Pons (tissue), 1 donor: ENCODE results near the gene PHF21B.
"Not testable (repeated sequence)": the region's sequence is repeated elsewhere in the genome, so short reads cannot be mapped to it uniquely, and the experiment has no call there.

Source experiments
- DNase-seq: peaks from one replicate; pipeline ENCODE4 v3.0.0-alpha.2; 2016; ENCODE audit warnings: low spot score

PHF21B gene

GRCh38 chr22:44988671-44989070 lies 21.1 kb downstream of the PHF21B start:
- no peak for DNase-seq

- no peak for DNase-seq
Observed at GRCh38 chr22:44986926-44987325, 22.9 kb downstream of the PHF21B start.

DNA sequence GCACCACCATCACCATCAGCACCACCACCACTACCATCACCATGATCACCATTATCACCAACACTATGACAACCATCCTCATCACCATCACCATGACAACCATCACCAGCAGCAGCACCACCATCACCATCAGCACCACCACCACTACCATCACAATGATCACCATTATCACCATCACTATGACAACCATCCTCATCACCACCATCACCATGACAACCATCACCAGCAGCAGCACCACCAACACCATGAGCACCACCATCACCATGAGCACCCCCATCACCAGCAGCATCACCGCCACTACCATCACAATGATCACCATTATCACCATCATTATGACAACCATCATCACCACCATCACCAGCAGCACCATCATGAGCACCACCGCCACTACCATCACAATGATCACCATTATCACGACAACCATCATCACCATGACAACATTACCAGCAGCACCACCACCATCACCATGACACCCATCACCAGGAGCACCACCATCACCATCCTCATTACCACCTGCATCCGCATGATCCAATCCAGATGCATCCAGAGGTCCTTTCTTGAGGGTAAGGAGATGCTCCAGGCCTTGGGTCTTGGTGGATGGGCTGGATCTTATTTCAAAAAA lies 23.8 kb downstream of the PHF21B start:
- no peak for DNase-seq

- no peak for DNase-seq
Observed at GRCh38 chr22:44983878-44984482, 25.8 kb downstream of the PHF21B start.

DNA sequence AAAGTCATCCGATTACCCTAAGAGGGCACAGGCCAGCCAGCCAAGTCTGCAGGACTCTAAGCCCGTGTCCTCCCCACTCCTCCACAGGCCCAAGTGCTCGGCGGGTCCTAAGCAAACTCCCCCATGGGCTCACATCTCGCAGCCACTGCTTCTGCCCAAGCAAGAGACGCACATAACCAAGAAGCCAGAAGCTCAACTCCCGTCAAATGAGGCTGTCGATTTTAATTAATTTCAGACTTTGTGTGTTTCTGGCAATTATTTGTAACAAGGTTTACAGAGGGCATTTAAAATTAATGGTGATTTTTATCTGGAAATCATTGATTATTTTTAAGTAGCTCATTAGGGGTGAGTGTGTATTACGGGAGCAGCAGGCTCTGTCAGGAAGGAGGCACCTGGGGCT lies 27.4 kb downstream of the PHF21B start:
- DNase-seq: no peak

DNA sequence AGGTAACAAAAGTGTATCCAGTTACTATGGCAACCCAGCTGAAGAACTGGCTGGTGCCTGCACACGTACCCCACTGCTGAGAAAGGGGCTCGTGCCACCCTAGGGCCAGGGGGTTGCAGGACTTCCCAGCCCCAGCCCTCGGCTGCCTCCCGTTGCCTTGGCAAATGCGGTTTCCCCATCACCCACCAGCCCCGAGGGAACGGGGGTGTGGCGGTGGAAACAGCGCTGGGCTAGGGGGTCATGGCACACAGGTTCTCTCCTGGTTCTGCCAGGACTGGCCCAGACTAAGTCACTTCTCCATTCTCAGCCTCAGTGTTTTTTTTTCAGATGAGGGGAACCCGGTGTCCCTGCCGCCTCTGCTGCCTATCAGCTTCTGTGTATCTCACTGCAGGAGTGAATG lies 27.9 kb downstream of the PHF21B start:
- no peak for DNase-seq

DNA sequence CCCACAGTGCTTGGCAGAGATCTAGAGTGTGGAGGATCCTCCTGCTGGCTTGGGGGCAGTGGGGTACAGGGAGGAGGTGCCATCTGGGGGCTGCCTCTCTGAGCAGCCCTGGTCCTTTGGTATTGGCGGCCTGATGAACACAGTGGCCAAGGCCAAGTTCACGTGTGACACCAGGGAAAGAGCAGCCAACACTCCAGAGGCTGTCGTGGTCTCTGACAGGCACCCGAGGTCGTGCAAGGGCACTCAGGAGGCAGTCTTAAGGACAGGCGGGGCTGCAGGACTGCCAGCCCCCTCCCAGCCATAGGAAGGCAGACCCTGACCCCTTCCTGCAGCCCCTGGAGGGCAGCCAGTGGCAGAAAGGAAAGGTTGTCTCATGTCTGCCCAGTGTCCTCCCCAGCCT lies 30.7 kb downstream of the PHF21B start:
- DNase-seq: no peak

DNA sequence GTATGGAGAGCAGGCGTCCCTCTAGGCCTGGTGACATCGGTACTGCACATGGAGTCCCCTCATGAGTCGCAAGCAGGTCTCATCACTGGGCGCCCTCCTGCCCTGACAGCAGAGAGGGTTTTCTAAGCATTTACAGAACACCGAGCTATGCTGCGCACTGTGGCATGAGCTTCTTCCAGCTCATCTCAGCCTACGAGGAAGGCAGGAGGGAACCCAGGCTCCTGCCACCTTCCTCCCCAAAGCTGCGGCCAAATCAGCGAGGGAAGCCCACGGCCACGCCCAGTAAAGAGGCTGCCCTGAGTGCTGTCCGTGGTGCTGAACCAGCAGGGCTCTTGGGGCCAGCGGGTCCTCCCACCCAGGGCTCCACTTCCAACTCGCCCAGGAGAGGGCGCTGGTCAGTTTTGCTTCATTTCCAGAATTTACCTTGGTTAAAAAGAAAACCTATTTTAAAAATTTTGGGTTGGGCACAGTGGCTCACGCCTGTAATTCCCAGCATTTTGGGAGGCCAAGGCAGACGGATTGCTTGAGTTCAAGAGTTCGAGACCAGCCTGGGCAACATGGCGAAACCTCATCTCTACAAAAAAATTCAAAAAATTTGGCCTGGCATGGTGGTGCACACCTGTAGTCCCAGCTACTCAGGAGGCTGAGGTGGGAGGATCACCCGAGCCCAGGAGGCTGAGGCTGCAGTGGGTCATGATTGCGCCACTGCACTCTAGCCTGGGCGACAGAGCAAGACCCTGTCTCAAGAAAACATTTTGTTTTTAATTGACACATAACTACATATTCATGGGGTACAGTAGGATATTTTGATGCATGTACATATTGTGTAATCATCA lies 34.2 kb downstream of the PHF21B start:
- peak; percentile 54 for DNase-seq

DNA sequence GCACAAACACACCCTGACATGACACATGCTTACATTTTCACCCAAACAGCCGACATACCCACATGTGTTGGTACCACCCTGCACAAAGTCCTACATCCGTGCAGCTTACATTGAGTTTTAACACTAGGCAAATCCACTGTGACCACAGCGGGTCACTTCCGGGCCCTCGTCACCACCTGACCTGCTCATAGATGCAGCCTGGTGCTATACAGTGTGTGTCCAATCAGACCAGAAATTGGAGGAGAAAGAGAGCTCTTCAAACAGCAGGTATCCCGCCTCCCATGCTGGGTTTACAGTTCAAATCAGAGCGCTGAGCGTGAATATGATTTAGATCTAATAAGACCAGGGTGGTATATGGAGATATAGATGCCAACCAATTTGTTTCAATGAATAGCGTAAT lies 35.4 kb downstream of the PHF21B start:
- no peak for DNase-seq

- no peak for DNase-seq
Observed at GRCh38 chr22:44973829-44974228, 36.0 kb downstream of the PHF21B start.

- DNase-seq: peak; percentile 14
Observed at GRCh38 chr22:44972363-44973083, 37.3 kb downstream of the PHF21B start.

DNA sequence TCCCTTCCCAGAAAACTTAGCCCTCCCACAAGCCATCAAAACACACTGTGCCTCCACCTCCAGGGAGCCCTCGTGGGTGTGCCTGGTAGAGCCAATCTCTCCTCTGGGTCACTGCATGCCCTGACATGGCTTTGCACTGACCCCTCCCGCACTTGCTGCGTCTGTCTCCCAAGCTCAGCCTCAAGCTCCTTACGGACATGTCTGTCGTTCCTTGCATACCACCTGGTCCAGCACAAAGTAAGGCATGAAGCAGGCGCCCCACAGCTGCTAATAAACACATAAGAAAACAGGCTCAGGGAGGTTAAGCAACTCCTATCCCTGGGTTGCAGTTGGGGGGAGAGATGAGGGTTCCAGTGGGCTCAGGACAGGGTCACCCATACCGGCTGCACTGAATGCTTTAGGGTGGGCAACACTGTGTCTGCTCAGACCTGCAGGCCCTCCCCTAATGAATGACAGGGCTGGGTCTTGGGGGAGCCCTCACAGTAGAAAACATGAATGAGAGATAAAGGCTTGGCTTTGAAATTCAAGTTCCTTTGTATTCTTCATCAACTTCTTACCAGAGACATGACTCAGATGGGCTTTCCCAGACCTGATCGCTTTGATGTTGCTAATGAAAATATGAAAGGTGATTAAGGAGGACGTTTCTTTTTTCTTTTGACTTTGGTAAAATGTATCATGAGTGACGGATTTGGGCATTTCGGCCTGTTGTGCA lies 38.0 kb downstream of the PHF21B start:
- no peak for DNase-seq

DNA sequence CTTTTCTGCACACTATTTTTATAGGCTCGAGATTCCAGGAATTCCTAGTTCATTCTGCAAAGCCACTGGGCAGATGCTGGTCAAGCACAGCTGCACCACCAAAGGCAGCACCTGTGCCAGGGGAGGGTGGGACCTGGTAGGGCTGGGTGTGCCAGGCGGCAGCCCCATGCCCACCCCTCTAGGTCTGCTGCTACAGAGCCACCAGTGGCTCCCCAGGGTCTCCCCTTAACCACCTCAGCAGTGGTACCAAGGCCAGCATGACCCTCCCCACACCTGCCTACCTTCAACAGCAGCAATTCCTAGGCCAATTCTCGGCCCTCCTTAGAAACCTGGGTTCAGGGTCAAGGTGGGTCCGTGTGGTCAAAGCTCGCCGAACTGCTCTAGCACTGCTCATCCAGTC lies 39.5 kb downstream of the PHF21B start:
- no peak for DNase-seq

DNA sequence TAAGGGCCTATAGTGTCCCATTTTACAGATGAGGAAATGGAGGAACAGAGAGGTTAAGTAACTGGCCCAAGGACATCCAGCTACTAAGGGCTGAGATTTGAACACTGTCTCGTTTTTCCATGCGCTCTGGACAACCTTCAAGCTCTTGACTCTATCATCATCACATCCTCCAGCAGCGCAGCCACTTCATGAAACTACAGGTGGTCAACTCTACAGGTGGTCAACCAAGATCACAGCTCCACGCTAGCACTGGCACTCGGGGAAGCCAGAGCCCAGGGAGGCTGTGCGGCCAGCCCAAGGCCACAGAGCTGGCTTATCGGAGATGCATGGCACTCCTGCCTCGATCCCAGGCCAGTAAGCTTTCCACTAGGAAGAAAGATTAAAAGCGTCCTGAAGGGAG lies 40.0 kb downstream of the PHF21B start:
- DNase-seq: no peak

DNA sequence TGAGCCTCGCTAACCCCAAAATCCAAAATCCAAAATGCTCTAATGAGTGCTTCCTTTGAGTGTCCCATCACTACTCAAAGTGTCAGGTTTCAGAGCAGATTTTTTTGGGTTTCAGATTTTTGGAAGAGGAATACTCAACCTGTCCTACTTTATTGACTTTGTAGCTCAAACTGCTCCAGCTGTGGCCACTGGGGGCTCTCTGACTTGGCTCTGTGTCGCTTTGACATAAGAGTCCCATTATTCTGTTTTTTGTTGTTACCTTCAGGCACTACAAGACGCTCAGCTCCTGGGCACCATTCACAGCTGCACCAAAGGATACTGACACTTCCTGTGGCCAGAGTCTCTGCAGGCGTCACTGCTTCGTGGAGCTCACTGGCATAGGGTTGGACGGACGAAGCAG lies 41.1 kb downstream of the PHF21B start:
- DNase-seq: no peak

DNA sequence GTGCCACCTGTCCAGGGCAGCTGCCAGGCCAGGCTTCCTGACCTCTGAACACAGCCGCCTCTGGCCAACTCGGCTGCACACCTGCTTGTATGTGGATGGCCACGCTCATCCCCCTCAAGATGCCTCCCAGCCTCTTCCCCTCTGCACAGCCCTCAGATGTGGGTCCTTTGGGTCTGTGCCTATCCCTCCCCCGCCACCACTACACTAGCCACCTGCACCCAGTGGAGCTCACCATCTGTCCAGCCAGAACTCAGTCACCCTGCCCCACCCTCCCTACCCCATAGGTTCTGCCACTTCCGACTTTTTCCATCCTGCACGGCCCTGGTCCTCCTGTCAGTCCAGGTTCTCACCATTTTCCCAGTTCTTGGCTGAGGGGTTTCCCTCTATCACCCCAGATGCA lies 44.6 kb downstream of the PHF21B start:
- no peak for DNase-seq

GRCh38 chr22:44964722-44965078 lies 45.1 kb downstream of the PHF21B start:
- DNase-seq: no peak

DNA sequence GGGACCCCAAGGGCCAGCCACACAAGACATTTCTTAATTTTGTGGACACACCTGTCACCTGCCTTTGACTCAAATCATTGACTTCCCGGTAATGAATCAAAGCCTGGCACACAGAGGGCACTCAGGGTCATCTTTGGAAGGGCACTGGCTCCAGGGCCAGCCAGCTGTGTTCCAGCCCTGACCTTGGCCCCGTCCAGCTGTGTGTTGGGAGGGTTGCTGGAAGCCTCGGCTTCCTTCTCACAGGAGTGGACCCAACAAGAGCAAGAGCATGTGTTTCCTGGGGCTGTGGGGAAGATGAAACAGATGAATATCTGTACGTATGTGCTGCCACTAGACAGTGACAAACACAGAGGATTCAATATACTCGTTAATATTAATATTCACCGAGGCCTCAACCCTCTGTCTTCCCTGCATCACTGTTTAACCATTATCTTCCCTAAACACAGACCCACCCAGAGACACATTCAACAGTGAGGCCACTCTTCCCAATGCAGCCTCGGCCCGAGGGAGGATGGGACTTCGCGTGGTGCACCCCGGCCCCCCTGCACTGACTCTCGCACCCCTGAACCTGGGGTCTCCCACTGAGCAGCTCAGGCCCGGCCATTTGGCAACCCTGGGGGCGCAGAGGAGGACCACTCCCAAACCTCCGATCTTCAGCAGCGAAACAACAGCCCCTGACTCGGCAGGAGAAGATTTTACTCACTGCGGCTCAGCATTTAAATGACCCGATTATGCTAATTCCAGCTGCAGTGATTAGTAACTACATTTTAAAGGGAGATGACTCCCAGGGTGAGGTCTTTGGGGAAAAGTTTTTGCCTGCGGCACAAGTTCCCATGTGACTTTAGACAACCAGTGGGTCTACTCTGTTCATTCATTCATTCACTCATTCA lies 45.7 kb downstream of the PHF21B start:
- no peak for DNase-seq

- no peak for DNase-seq
Observed at GRCh38 chr22:44962741-44963454, 46.9 kb downstream of the PHF21B start.

DNA sequence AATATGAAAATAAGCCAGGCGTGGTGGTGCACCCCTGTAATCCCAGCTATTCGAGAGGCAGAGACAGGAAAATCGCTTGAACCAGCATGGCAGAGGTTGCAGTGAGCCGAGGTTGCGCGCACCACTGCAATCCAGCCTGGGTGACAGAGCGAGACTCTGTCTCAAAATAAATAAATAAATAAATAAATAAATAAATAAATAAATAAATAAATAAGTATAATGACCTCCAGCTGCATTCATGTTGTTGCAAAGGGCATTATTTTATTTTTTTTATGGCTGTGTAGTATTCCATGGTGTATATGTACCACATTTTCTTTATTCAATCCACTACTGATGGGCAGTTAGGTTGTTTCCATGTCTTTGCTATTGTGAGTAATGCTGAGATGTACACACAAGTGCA lies 48.1 kb downstream of the PHF21B start:
- DNase-seq: not testable (repeated sequence)
